HPDE6-E6E7 (cell line): ENCODE measurements around the gene CTTN.

Source experiments
- DNase-seq: peaks from one replicate; pipeline ENCODE4 v3.0.0; 2011; ENCODE audit warnings: missing footprints; ENCODE audit errors: extremely low spot score

Gene CTTN

DNA sequence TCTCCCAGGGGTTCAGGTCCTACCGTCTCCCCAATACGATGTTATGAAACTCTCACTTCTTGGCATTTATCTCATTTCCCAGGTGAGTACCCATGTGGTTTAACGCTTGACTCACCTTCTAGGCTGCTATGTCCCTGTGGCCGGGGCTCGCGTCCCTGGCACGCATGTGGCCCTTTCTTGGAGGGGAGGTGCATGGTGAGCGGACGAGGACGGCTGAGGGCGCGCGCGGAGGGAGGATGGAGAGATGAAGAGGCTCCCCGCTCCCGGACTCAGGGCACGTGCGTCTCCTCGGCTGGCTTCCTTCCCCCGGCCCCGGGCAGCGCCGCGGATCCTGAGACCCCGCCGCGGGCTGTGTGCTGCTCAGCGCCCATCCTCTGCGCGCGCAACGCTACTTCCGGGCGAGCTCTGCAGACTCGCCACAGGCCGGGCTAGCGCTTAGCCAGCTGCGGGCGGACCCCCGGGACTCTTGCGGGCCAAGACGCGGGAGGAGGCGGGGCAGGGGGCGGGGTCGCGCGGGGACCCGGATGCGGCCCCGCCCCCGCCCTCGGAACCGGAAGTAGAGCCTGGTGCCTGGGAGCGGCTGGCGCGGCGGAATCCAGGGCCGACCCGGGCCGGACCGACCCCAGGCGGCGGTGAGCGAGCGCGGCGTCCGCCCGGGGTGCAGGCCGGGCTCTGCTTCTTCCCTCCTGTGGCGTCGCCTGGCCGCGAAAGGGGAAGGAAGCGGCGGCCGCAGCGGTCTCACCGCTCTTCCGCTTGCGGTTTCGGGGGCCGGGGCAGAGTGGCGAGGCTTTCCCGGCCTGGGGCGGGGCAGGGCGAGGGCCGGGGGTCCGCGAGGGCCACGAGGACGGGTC is at the start of gene CTTN:
CTTN (plus strand) TSS at position 547 of the 851 bp plus-strand sequence. CDS start 8,769 bp downstream, outside the sequence.
- peak; percentile 72 for DNase-seq

GRCh38 chr11:70348608-70349007 is 49.7 kb upstream of the CTTN start:
- DNase-seq: no peak

GRCh38 chr11:70351646-70352045 is 46.7 kb upstream of the CTTN start:
- DNase-seq: no peak

DNA sequence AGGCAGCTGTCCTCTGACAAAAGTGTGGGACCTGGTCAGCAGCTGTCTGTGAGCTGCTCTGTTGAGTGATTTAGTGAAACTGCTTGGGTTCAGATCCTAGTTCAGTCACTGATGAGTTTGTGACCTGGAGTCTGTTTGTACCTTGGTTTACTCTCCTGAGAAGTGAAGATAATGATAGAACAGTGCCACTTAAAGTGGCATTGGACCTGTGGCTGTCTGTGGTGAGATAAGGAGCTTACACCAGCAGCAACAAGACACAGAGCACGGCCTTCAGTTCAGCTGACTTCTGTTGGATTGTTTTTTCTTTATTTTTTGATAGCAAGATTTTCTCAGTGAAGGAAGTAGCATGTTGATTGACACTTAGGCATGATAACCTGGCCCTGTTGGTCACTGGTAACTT is 46.2 kb upstream of the CTTN start:
- DNase-seq: no peak

DNA sequence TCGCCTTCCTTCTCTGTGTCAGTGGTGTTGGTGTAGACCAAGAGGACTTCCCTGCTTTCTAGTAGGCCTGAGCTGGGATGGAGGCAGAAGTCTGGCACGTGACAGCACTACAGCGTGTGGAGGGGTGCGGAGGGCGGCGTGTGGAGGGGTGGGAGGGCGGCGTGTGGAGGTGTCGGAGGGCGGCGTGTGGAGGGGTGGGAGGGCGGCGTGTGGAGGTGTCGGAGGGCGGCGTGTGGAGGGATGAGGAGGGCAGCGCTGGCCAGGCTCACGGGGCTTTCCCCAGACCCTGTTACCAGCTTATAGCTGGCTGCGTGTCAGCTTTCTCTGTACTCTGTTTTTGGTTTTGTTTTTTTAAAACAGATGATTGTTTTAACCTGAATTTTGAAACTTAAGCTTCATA is 45.7 kb upstream of the CTTN start:
- no peak for DNase-seq

- no peak for DNase-seq
Measured at GRCh38 chr11:70353329-70353728, 45.0 kb upstream of the CTTN start.

DNA sequence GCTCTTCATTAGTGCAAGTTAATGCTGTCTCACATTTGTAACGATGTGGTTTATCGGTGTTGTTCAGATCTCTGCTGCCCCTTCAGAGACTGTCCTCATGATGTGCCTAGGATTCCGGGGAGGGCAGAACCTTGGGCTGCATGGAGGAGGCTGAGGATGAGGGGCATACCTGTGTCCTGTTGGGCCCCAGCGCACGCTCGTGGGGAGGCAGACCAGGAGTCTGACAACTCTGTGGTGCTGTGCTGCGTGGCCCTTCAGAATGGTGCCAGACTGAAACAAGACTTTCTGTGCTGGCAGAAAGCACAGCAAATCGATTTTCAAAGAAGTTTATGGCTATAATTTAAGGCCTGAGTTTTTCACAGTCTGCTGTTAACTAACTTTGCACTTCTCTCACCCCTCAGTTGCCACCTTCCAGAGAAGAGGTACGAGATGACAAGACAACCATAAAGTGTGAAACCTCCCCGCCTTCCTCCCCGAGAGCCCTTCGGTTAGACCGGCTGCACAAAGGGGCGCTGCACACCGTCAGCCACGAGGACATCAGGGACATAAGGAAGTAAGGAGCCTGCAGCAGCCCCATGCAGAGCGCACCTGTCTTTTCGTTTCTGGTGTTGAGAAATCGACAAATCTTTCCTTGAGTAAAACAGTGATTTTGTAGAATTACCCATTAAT is 44.3 kb upstream of the CTTN start:
- no peak for DNase-seq

DNA sequence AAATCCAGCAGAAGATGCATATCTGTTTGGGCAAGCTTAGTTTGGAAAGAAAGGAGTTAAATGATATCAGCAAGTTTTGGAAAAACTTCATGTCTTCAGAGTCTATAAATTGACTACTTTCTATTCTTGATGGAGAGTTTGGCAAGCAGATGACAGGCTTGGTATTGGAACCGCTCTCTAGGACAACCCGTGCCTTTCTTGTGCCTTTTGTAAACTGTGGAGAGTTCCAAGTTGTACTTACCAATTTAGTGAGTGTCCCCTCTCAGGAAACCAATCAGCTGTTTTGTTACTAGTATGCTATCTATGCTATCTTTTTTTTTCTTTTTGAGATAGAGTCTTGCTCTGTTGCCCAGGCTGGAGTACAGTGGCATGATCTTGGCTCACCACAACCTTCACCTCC is 43.7 kb upstream of the CTTN start:
- DNase-seq: no peak

- no peak for DNase-seq
Measured at GRCh38 chr11:70358753-70359152, 39.6 kb upstream of the CTTN start.

DNA sequence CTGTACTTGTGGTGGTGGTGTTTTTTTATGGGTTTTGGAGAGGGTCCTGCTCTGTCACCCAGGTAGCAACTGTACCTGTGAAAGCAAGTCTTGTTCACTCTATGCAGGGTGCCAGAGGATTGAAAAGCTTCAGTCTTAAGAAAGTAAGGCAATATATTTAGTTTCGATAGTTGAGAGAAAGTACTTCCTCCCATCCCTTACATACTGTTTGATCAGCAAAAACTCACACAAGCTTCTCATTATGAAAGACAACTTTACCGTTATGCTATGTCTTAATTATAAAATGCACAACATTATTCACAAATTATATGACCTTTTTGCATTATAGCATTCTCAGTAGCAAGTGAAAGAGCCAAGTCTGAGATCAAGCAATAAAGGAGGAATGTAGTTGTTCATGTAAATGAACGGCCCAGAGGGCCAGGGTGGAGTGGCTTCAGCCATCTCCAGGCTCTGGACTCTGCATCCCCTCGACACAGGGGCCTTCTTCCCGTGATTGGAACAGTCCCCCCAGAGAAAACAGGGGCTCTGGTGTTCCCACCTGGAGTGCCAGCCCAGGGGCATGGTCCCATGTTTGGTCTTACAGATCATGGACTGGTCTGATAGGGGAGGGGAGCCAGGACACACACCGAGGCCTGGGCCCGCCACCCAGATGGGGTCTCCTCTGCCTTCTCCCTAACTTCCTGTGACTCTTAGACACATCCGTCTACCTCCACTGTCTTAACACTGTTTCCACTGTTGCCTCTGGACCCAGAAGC is 38.7 kb upstream of the CTTN start:
- DNase-seq: no peak

GRCh38 chr11:70360211-70360610 is 38.1 kb upstream of the CTTN start:
- no peak for DNase-seq

DNA sequence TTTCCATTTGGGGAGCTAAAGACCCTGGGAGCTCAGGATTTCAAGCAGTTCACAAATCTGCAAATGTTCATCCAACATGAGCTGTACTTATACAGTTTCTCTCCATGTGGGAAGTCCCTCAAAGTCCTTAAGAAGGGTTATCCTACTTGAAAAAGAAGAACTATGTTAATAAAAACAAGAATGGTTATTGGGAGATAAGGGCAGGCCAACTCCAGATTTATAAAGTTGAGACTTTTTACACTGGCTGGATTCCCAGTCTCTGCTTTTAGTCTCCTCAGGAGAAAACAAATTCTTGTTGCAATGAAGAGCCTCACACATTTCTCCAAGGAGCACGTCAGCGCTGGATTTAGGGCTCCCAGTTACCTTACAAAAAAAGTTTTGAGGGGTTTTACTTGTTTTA is 34.2 kb upstream of the CTTN start:
- DNase-seq: no peak

DNA sequence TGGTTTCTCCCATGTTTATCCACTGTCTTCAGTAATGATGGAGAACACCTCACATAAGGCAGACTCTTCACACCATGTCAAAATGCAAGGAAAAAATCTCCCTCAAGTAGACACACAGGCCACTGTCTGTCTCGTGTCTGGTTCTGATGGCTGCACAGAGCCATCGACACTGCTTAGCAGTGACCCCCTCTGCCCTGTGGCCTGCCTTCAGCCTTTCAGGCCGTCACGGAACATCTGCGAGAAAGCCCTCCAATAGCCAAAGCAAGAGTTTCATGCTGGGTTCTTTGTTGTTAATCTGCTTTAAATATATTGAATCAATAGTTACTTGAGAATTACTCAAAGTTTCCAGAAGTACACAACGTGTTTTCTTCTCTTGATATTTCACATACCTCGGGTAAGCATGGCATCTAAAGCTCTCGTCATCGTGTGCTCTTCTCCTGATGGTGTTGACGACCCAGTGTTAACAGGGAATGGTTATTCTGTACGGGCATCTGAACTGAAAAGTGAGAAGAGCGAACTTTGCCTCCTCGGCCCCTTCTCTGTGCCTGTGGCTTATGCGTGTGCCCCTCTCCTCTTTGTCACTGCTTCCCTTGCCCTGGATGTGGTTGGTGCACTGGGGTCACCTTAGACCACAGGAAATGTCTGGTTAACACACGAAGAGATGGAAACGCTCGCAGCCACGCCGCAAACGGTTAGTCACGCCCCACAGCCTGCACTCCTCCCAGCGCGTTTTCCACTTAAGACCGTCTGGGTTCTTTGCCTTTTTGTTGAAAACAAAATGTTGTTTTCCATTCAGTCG is 33.4 kb upstream of the CTTN start:
- DNase-seq: no peak

- no peak for DNase-seq
Measured at GRCh38 chr11:70365544-70365927, 32.8 kb upstream of the CTTN start.

- DNase-seq: no peak
Measured at GRCh38 chr11:70367071-70367470, 31.3 kb upstream of the CTTN start.

GRCh38 chr11:70368961-70369360 is 29.4 kb upstream of the CTTN start:
- no peak for DNase-seq

DNA sequence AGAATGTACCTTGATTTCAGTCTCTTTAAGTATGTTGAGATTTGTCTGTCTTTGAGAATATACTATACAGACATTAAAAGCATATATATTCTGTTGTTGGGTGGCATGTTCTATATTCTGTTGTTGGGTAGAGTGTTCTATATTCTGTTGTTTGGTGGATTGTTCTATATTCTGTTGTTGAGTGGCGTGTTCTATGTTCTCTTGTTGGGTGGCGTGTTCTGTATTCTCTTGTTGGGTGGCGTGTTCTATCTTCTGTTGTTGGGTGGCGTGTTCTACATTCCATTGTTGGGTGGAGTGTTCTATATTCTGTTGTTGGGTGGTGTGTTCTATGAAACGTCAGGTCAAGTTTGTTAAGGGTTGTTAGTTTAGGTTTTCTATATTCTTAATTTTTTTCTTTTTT is 27.1 kb upstream of the CTTN start:
- DNase-seq: peak; percentile 28

- DNase-seq: no peak
Measured at GRCh38 chr11:70372076-70372475, 26.3 kb upstream of the CTTN start.

GRCh38 chr11:70376621-70377020 is 21.7 kb upstream of the CTTN start:
- no peak for DNase-seq

GRCh38 chr11:70377645-70378044 is 20.7 kb upstream of the CTTN start:
- DNase-seq: no peak

- no peak for DNase-seq
Measured at GRCh38 chr11:70378506-70379134, 19.7 kb upstream of the CTTN start.
